ENCODE results near the gene CLCF1. TPM values are rescaled to one million over a fixed set of nuclear protein-coding genes. Genes with fewer than 3 reads are reported as not detected.

Gene CLCF1
- total RNA-seq, 1 donor from 2014 or later: 33.1 TPM

DNA sequence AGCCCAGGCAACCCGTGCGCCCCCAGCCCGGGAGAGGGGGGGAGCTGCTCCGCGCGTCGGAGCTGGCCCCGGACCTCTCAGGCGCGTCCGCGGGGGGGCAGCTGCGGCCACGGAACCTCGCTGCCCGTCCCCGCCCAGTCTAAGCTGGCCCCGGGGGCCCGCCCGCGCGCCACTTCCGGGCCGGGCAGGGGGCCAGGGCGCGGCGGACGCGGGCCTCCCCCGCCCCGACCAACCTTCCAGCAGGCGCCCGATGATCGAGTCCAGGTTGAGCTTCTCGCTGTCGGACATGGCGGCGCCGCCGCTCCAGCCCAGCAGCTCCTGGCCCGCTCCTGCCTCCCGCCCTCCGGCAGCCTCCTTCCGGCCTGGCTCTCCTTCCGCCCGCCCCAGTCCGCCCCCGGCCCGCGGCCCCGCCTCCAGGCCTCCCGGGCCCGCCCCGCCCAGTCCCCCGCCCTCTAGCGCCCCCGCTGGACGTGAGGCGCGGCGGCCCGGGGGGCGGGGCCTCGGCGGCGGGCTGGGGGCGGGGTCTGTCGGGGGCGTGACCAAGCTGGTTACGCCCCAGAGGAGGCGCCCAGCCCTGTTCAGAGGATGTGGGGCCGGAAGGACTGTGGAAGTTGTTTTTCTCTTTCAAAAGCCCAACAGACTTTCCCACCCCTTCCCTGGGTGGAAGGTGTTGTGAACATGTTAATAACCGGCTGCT is 28.2 kb upstream of the CLCF1 start, which contains the start of gene PPP1CA:
Gene PPP1CA, minus strand, starts transcription at position 364 of the 697 bp plus-strand sequence. Its CDS starts 76 bp downstream, at position 288.
- Histone ChIP-seq H3K27me3 (ENCODE audit: control insufficient read depth, insufficient read depth, low read length) (no peaks in the 10 kb centered on the region), H3K4me3 (ENCODE audit: low read depth, low read length) (peak within 1 kb of the TSS; percentile 98), H3K36me3 (ENCODE audit: control insufficient read depth, insufficient read depth, low read length) (peaks cover 3% of the 10 kb centered on the region)
- TF ChIP-seq, protein P1, sequence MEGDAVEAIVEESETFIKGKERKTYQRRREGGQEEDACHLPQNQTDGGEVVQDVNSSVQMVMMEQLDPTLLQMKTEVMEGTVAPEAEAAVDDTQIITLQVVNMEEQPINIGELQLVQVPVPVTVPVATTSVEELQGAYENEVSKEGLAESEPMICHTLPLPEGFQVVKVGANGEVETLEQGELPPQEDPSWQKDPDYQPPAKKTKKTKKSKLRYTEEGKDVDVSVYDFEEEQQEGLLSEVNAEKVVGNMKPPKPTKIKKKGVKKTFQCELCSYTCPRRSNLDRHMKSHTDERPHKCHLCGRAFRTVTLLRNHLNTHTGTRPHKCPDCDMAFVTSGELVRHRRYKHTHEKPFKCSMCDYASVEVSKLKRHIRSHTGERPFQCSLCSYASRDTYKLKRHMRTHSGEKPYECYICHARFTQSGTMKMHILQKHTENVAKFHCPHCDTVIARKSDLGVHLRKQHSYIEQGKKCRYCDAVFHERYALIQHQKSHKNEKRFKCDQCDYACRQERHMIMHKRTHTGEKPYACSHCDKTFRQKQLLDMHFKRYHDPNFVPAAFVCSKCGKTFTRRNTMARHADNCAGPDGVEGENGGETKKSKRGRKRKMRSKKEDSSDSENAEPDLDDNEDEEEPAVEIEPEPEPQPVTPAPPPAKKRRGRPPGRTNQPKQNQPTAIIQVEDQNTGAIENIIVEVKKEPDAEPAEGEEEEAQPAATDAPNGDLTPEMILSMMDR (IDR thresholded peaks at IDR 0.05; ENCODE audit: insufficient read depth, low read length, poor library complexity, severe bottlenecking): no peak
- no peak for DNase-seq (ENCODE audit: low read depth)

DNA sequence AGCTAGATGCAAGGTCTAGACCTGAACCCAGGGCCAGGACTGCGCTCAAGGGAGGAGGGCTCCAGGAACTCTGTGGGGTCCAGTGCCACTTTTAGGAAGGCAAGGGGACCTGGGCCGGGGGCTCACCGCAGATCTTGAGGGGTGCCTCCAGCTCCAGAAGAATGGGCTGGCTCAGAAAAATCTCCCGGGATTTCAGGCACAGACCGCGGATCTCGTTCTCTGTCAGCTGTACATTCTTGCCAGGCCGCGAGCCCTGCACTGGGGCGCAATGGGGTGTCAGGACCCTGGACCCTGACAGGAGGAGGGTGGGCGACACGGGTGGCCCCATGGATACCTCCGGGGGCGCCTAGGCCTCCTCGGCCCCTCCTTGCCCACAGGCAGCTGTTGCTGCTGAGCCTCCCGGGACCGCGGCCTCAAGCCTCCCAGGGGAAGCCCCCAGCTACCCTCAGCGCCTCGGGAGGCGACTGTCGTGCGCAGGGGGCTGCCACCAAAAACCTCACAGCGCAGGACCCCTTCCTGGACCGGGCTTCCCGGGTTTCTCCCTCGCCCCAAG is 27.6 kb upstream of the CLCF1 start:
- TF ChIP-seq, protein P1 (IDR thresholded peaks at IDR 0.05; ENCODE audit: insufficient read depth, low read length, poor library complexity, severe bottlenecking): no peak
- Histone ChIP-seq H3K4me3 (ENCODE audit: low read depth, low read length) (peak overlapping the region; percentile 98), H3K27me3 (ENCODE audit: control insufficient read depth, insufficient read depth, low read length) (no peaks in the 10 kb centered on the region), H3K36me3 (ENCODE audit: control insufficient read depth, insufficient read depth, low read length) (peaks cover 3% of the 10 kb centered on the region)
- no peak for DNase-seq (ENCODE audit: low read depth)

DNA sequence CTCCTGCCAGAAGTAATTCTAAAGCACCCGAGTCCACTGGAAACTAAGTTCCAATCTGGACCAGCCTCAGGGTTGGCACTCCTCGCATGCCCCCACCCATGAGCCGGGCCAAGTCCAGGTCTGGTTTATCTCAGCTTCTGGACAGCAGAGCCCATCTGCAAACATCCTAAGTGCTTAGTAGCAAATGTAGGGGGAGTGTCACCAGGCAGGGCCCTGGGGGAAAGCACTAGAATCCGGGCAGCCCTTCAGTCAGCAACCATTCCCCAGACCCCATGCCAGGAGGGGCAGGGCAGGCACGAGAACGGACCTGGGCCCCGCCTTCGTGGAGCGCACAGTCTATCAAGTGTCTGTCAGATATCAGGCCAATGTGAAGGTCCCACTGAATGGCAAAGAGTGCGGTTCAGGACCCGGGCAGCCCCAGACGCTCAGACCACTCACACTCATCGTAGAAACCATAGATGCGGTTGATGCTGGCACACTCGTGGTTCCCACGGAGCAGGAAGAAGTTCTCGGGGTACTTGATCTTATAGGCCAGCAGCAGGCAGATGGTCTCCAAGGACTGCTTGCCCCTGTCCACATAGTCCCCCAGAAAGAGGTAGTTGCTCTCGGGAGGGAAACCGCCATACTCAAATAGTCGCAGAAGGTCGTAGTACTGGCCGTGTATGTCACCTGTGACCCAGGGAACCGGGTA is 27.0 kb upstream of the CLCF1 start:
- no peaks in the 10 kb centered on the region for H3K27me3 ChIP-seq (ENCODE audit: control insufficient read depth, insufficient read depth, low read length)
- TF ChIP-seq, protein P1 (IDR thresholded peaks at IDR 0.05; ENCODE audit: insufficient read depth, low read length, poor library complexity, severe bottlenecking): no peak
- peak overlapping the region; percentile 98 for H3K4me3 ChIP-seq (ENCODE audit: low read depth, low read length)
- H3K36me3 ChIP-seq (ENCODE audit: control insufficient read depth, insufficient read depth, low read length): peaks cover 3% of the 10 kb centered on the region
- DNase-seq (ENCODE audit: low read depth): no peak

DNA sequence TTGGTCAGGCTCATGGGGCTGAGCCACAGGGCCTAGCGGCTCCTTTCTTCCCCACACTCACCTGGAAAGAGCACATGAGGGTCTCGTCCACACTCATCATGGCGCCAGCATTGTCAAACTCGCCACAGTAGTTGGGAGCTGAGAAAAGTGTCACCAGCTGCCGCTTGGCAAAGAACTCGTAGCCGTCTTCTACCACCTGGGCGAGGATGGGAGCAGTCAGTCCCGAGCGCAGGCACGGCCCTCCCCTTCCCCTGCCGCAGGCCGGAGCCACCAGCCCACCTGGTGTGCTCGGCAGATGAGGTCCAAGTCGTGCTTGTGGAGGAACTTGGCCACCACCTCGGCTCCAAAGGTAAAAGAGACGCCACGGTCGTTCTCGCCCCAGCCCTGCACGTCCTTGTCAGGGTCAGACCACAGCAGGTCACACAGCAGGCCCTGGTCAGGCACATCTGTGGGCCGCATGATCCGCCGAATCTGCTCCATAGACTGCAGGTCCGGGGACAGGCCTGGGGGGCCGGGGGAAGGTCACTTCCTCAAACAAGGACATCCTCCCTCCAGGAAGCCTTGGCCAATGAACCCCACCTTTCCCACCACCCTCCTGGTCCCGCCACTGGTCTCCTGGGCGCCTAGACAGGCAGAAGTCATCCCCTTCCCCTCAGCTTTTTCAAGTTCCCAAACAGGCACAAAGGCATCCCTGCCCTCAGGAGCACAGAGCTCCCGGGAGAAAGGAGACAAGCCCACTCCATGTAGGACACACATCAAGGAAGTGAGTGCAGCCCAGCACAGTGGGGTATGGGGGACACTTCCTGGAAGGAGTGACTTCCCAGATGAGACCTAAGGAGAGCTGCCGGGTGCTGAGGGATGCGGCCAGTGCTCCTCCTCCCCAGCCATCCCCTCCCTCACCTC is 25.5 kb upstream of the CLCF1 start:
- H3K27me3 ChIP-seq (ENCODE audit: control insufficient read depth, insufficient read depth, low read length): no peaks in the 10 kb centered on the region
- no peak for DNase-seq (ENCODE audit: low read depth)
- H3K36me3 ChIP-seq (ENCODE audit: control insufficient read depth, insufficient read depth, low read length): peaks cover 3% of the 10 kb centered on the region
- TF ChIP-seq, protein P1 (IDR thresholded peaks at IDR 0.05; ENCODE audit: insufficient read depth, low read length, poor library complexity, severe bottlenecking): no peak
- no peak overlapping the region for H3K4me3 ChIP-seq (ENCODE audit: low read depth, low read length)

DNA sequence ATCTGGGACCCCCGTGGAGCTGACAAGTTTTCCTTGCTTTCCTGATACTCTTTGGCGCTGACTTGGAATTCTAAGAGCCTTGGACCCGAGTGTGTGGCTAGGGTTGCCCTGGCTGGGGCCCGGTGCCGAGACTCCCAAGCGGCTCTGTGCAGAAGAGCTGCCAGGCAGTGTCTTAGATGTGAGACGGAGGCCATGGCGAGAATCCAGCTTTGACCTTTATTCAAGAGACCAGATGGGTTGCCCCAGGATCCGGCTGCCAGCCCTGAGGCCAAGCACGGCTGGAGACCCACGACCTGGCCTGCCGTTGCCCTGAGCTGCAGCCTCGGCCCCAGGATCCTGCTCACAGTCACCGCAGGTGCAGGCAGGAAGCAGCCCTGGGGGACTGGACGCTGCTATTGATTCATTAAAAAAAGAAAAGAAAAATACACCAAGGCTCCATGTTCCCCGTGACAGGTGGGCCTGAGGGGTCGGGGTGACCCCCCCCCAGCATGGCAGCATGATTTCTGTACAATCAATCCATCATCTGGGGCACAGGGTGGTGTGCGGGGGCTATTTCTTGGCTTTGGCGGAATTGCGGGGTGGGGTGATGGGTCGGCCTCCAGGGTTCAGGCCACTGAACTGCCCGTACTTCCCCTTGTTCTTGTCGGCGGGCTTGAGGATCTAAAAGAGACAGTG is 24.7 kb upstream of the CLCF1 start:
- Histone ChIP-seq H3K4me3 (ENCODE audit: low read depth, low read length) (no peak overlapping the region), H3K36me3 (ENCODE audit: control insufficient read depth, insufficient read depth, low read length) (peaks cover 3% of the 10 kb centered on the region), H3K27me3 (ENCODE audit: control insufficient read depth, insufficient read depth, low read length) (no peaks in the 10 kb centered on the region)
- no peak for DNase-seq (ENCODE audit: low read depth)
- TF ChIP-seq, protein P1 (IDR thresholded peaks at IDR 0.05; ENCODE audit: insufficient read depth, low read length, poor library complexity, severe bottlenecking): no peak
